ENCODE results near the gene GRPEL2. TPM values are rescaled to one million over a fixed set of nuclear protein-coding genes. Genes with fewer than 3 reads are reported as not detected.

The GRPEL2 gene
- total RNA-seq, 1 experiment from 2014 or later = 48.9 TPM

GRCh38 chr5:149310488-149310887 is 34.8 kb upstream of the GRPEL2 start:
- Histone ChIP-seq H3K4me2 (ENCODE audit: low read length) (no peak overlapping the region), H3K4me1 (ENCODE audit: control insufficient read depth in 1 of 2, insufficient read depth in 2 of 2, low read length in 2 of 2) (no peaks in the 10 kb centered on the region), H3K9me2 (ENCODE audit: insufficient read depth) (no peaks in the 10 kb centered on the region), H3K36me3 (ENCODE audit: control insufficient read depth in 1 of 2, insufficient read depth in 2 of 2, low read length in 2 of 2) (no peaks in the 10 kb centered on the region), H4K20me1 (ENCODE audit: insufficient read depth) (no peaks in the 10 kb centered on the region), H3K27ac (ENCODE audit: low read depth, low read length) (no peak overlapping the region), H3K79me2 (ENCODE audit: insufficient read depth, low read length) (no peaks in the 10 kb centered on the region), H3K9ac (ENCODE audit: low read length) (no peak overlapping the region), H3K9me3 (ENCODE audit: control insufficient read depth in 1 of 2, insufficient read depth in 1 of 2, low read depth in 1 of 2, low read length in 2 of 2) (no peaks in the 10 kb centered on the region), H3K27me3 (ENCODE audit: insufficient read depth, low read length) (no peaks in the 10 kb centered on the region), H2AFZ (ENCODE audit: low read depth, low read length, poor library complexity, severe bottlenecking) (no peak overlapping the region), H3K4me3 (replicated peaks in 1 of 2; ENCODE audit: low read depth in 1 of 2, low read length in 2 of 2) (no peak overlapping the region)
- ATAC-seq (no peak), DNase-seq (ENCODE audit: low read depth, low spot score) (no peak)
- RAD21 ChIA-PET (ENCODE audit: low non-redundant PET in 1 of 2, low total read pairs in 2 of 2, uncharacterized antibody in 2 of 2, unreplicated experiment in 2 of 2) = no interaction called here
- BruUV-seq (replicated peaks) = no TSS peak
- intact Hi-C loops (cut with micrococcal nuclease) = no loop called here
- TF ChIP-seq EGR1 (IDR thresholded peaks at IDR 0.05; ENCODE audit: low read depth) (no peak), ATF3 (IDR thresholded peaks at IDR 0.05) (no peak), EZH2 (IDR thresholded peaks at IDR 0.05) (no peak)
- POLR2A ChIA-PET = no interaction called here
- CTCF ChIA-PET = interaction anchor here (1.1 kb wide), 1 partner anchor 125 kb away, joined by 3 read pairs; no protein-coding TSS in a partner anchor

GRCh38 chr5:149310947-149311658 is 34.2 kb upstream of the GRPEL2 start:
- Histone ChIP-seq H3K27ac (ENCODE audit: low read depth, low read length) (no peak overlapping the region), H2AFZ (ENCODE audit: low read depth, low read length, poor library complexity, severe bottlenecking) (no peak overlapping the region), H3K27me3 (ENCODE audit: insufficient read depth, low read length) (no peaks in the 10 kb centered on the region), H3K36me3 (ENCODE audit: control insufficient read depth in 1 of 2, insufficient read depth in 2 of 2, low read length in 2 of 2) (no peaks in the 10 kb centered on the region), H3K9ac (ENCODE audit: low read length) (no peak overlapping the region), H4K20me1 (ENCODE audit: insufficient read depth) (no peaks in the 10 kb centered on the region), H3K4me1 (ENCODE audit: control insufficient read depth in 1 of 2, insufficient read depth in 2 of 2, low read length in 2 of 2) (no peaks in the 10 kb centered on the region), H3K4me2 (ENCODE audit: low read length) (no peak overlapping the region), H3K4me3 (replicated peaks in 1 of 2; ENCODE audit: low read depth in 1 of 2, low read length in 2 of 2) (no peak overlapping the region), H3K9me3 (ENCODE audit: control insufficient read depth in 1 of 2, insufficient read depth in 1 of 2, low read depth in 1 of 2, low read length in 2 of 2) (no peaks in the 10 kb centered on the region), H3K9me2 (ENCODE audit: insufficient read depth) (no peaks in the 10 kb centered on the region), H3K79me2 (ENCODE audit: insufficient read depth, low read length) (no peaks in the 10 kb centered on the region)
- ChIA-PET CTCF (interaction anchor here (1.1 kb wide), 1 partner anchor 124 kb away, joined by 3 read pairs; no protein-coding TSS in a partner anchor), RAD21 (ENCODE audit: low non-redundant PET in 1 of 2, low total read pairs in 2 of 2, uncharacterized antibody in 2 of 2, unreplicated experiment in 2 of 2) (no interaction called here), POLR2A (no interaction called here)
- no TSS peak for BruUV-seq (replicated peaks)
- intact Hi-C loops (cut with micrococcal nuclease) = no loop called here
- ATAC-seq = no peak
- TF ChIP-seq YY1 (IDR thresholded peaks at IDR 0.05; ENCODE audit: extremely low read depth, insufficient replicate concordance, low read depth, low read length) = no peak
- TF ChIP-seq MAX (IDR thresholded peaks at IDR 0.05) = no peak
- TF ChIP-seq ATF3 (IDR thresholded peaks at IDR 0.05) = no peak
- no peak for TF ChIP-seq TCF7L2 (IDR thresholded peaks at IDR 0.05; ENCODE audit: borderline replicate concordance, extremely low read depth, insufficient read depth, insufficient read length)
- TF ChIP-seq FOSL1 (IDR thresholded peaks at IDR 0.05; ENCODE audit: low read depth) = no peak
- DNase-seq (ENCODE audit: low read depth, low spot score) = no peak
